ENCODE measurements around the gene SOX8.

The SOX8 gene

DNA sequence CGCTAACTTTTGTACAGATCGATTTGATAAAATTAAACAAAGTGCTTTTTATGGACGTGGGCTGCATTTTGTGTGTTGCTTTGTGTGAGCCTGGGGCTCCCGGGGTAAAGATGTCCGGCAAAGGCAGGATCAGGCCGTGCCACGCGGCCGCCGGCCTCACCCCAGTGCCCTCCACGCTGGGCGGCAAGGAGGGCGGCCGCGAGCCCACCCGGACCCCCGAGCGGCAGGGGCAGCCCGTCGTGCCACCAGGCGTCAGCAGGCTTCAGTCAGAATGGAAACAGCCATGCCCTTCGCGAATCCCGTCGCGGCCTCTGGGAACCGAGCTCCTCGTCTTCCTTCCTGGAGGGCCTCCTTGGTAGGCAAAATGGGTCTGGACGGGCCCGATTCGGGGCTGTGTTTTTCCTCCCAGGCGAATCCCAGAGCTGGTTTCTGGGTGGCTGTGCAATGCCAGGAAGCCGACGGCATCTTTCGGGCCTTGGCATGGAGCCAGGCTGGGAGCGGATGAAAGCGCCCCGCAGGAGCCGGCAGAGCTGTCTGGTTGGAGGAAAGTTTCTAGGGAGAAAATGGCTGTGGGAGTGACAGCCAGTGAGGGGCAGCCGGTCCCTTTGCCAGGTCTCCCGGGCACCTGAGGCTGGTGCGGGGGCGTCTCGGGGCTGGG lies 5.5 kb downstream of the SOX8 start:
- DNase-seq (ENCODE audit: low read depth, low spot score) = no peak

- DNase-seq (ENCODE audit: low read depth, low spot score) = no peak
Measured at GRCh38 chr16:987906-988305, 6.3 kb downstream of the SOX8 start.

- no peak for DNase-seq (ENCODE audit: low read depth, low spot score)
Measured at GRCh38 chr16:988471-989353, 7.1 kb downstream of the SOX8 start.

GRCh38 chr16:989354-989814 lies 7.8 kb downstream of the SOX8 start:
- DNase-seq (ENCODE audit: low read depth, low spot score) = no peak

GRCh38 chr16:990516-991291 lies 9.1 kb downstream of the SOX8 start:
- no peak for DNase-seq (ENCODE audit: low read depth, low spot score)

DNA sequence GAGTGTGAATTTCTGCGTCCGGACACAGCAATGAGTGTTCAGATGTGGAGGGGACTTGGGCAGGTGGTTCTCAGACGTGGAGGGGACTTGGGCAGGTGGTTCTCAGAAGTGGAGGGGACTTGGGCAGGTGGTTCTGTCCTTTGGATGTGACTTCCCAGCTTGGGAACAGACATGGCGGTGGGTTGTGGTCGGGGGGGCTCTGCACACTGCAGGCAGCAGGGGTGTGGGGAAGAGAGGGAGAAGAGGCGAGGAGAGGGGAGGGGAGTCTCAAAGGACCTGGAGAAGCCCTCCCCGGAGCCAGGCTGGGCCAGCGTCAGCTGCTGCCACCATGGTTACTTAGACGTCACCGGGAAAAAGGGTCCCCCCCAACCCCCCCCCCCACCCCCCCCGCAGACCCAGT lies 9.8 kb downstream of the SOX8 start:
- no peak for DNase-seq (ENCODE audit: low read depth, low spot score)

- DNase-seq (ENCODE audit: low read depth, low spot score) = no peak
Measured at GRCh38 chr16:991773-992172, 10.2 kb downstream of the SOX8 start.

- DNase-seq (ENCODE audit: low read depth, low spot score) = no peak
Measured at GRCh38 chr16:993731-994130, 12.2 kb downstream of the SOX8 start.

DNA sequence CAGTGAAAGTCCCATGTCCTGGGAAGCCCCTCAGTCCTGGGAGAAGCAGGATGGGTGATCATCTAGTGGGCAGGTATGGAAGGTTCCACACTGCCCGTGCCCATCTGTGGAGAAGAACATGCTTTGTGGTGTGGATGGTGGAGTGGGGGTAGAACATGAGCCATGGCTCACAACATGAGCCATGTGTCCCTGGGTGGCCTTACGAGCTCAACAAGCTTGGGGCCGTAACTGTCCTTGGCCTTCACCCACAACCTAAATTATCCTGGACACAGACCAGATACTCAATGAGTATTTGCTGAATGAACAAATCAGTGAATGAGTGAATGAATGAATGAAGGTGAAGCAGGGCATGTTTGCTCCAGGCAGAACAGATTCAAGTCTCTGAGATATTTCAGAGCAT lies 13.5 kb downstream of the SOX8 start:
- no peak for DNase-seq (ENCODE audit: low read depth, low spot score)

GRCh38 chr16:995783-996182 lies 14.2 kb downstream of the SOX8 start:
- DNase-seq (ENCODE audit: low read depth, low spot score) = no peak

DNA sequence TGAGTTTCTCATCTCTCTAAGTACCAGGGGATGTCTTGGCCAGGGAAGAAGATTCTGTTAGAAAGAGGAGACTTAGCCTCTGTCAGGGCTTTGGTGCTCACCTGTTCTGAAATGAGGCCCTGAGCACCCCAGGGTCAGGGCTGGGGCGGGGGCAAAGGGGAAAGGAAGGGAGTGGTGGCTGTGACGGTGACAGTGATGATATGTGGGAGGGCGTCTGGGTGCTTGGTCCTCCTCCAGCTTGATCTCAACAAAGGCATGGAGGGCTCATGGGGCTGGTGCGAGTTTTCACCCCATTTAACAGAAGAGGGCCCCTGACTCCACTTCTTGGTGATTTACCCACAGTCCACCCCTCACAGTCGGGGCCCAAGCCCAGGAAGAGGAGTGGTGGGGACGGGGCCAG lies 15.1 kb downstream of the SOX8 start:
- DNase-seq (ENCODE audit: low read depth, low spot score) = no peak

- DNase-seq (ENCODE audit: low read depth, low spot score) = peak; percentile 84
Measured at GRCh38 chr16:997440-998051, 16.0 kb downstream of the SOX8 start.

DNA sequence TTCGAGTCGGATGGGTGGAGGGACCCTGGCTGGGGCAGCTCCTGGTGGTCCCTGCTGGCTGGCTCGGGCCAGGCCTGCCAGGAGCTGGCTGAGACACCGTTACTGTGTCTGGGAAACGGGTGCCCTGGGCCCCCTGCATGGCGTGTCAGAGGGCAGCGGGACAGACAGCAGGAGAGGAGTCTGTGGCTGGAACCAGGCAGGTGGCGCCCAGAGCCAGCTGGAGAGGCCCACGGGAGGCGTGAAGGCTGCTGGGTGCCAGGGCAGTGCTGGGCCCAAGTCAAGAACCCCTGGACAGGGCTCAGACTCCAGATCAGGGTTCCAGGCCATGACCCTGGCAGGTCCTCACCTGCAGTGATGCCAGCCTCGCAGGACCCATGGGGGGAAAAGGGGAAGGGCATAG lies 16.6 kb downstream of the SOX8 start:
- DNase-seq (ENCODE audit: low read depth, low spot score) = no peak

GRCh38 chr16:998615-999014 lies 17.0 kb downstream of the SOX8 start:
- no peak for DNase-seq (ENCODE audit: low read depth, low spot score)

- no peak for DNase-seq (ENCODE audit: low read depth, low spot score)
Measured at GRCh38 chr16:999677-1000076, 18.1 kb downstream of the SOX8 start.

DNA sequence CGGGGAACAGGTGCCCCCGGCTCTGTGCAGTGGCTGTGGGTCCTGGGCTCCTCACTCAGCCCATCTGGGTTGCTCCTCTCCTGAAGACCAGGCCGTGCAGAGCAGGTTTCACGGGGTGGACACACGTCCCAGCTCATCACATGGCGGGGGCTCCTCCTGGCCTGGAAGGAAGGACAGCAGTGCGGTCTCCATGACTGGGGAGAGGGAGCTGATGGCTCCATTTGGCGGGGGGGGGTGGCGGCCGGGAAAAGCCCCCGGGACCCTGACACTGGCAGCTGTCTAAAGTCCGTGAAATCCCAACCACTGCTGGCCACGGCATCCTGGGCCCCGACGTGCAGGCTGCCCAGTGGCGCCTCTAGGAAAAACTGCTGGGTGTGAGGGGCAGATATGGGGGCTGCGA lies 19.0 kb downstream of the SOX8 start:
- DNase-seq (ENCODE audit: low read depth, low spot score) = no peak

- no peak for DNase-seq (ENCODE audit: low read depth, low spot score)
Measured at GRCh38 chr16:1001096-1001495, 19.5 kb downstream of the SOX8 start.

- peak; percentile 54 for DNase-seq (ENCODE audit: low read depth, low spot score)
Measured at GRCh38 chr16:1002399-1003166, 21.0 kb downstream of the SOX8 start.

DNA sequence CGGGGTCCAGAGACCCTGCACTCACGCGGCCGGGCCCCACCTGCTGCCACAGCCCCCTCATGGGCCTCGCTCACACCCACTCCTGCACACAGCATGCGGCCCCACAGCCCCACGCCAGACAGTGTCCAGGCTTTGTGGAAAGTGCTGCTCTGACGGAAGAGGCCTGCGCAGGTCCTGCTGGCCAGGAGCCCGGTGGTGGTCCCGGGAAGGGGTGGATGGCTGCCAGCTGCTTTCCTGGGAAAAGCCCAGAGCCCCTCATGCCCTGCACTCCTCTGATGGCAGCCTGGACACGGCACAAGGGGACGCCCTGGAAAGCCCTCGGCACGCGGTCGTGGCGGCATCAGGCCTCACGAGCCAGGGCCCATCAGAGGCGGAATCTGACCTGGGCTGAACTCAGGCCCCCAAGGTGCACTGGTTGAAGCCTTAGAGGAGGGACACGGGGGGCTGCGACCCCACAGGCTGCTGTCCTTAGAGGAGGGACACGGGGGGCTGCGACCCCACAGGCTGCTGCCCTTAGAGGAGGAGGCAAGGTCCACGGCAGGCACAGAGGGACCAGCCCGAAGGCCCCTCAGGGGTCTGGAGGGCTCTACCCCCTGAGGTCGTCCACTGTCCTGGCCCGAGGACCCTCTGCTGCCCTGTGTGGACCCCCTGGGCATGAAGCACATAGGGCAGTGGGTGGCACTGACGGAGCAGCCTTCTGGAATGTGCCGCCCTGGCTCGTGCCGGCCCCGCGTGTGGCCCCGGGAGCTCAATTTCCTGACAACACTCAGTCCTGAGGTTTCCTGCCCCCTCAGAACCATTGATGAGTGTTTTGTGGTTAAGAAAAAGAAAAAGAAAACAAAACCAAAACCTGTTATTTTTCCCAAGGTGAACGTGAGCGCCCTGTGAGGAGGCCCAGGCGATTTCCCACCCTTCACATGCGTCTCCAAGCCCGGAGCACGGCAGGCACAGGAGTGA lies 22.1 kb downstream of the SOX8 start:
- DNase-seq (ENCODE audit: low read depth, low spot score) = no peak

- DNase-seq (ENCODE audit: low read depth, low spot score) = no peak
Measured at GRCh38 chr16:1005286-1005685, 23.7 kb downstream of the SOX8 start.

Measured in ELF-1 (cell line).